Measurements from ENCODE around the gene PRR32. TPM values are rescaled to one million over a fixed set of nuclear protein-coding genes. Genes with fewer than 3 reads are reported as not detected.
A peak's percentile ranks its signal among the peaks of the same experiment; 100 is the strongest.
"Not testable (repeated sequence)": the region's sequence is repeated elsewhere in the genome, so short reads cannot be mapped to it uniquely, and the experiment has no call there.

PRR32 gene
- not detected for total RNA-seq

DNA sequence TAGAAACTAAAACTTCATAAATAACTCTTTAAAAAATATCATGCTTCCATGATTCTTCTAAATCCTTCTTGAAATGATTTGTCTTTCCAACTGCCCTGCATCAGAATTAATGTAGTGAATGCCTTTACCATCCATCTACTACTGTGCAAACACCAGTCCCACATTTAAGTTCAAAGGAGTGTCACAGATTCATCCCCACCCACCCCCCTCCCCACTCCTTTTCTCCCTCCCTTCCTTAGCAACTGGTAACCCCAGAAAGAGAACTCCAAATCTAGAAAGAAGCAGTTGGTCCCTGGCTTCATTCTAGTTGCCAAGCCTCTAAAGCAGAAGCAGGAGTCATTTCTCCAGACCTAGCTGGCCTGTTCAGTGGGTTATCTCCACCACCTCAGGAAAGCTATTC, at the start of gene PRR32:
Gene PRR32 (plus strand): TSS at position 301 of the 400 bp plus-strand sequence. CDS start 115 bp downstream, outside the sequence.
- FAIRE-seq: no peak
- DNase-seq (ENCODE audit: low spot score in 2 of 2): no peak

DNA sequence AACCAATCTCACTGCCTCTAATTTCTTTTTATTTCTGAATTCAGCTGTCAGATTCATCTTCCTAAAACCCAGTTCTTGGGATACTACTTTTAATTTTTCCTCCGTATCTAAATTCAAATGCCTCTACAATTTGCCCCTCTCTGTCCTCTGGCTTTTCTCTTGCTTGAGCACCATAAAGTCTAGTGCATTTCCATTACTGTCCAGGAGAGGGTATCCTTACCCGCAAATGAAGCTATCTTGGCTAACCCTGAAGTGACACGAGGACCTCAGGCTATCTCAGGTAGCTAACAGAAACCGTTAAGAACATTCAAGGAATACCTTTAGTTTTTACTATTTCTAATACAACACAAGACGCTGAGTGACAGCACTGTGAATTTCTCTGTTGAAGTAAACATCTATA, 49.4 kb upstream of the PRR32 start:
- DNase-seq (ENCODE audit: low spot score in 2 of 2) (peak; percentile 1), FAIRE-seq (no peak)

- FAIRE-seq (no peak), DNase-seq (ENCODE audit: low spot score in 2 of 2) (no peak)
Observed at GRCh38 chrX:126785539-126785938, 34.0 kb upstream of the PRR32 start.

DNA sequence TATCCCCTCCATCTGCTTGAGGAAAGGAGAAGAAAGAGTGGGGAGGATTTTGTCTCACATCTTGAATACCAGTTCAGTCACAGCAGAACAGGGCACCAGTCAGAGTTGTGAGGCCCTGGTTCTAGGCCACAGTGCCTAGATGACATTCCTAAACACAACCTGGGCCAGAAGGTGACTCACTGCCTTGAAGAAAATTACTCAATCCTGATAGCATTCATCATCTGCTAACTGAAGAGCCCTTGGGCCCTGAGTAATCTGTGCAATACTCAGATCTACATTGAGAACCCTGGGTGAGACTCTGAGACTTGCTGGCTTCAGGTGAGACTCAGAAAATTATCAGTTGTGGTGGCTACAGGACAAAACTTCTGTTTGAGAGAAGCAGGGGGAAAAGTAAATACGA, 20.5 kb upstream of the PRR32 start:
- no peak for DNase-seq (ENCODE audit: low spot score in 2 of 2)
- no peak for FAIRE-seq

DNA sequence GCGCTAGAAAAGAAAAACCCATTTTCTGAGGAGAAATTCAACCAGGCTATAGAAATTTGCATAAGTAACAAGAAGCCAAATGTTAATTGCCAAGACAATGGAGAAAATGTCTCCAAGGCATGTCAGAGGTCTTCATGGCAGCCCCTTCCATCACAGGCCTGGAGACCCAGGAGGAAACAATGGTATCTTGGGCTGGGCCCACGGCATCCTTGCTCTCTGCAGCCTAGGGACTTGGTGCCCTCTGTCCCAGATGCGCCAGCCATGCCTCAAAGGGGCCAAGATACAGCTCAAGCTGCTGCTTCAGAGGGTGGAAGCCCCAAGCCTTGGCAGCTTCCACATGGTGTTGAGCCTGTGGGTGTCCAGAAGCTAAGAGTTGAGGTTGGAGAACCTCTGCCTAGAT, 12.7 kb upstream of the PRR32 start:
- not testable (repeated sequence) for DNase-seq (ENCODE audit: low spot score in 2 of 2); FAIRE-seq

GRCh38 chrX:126815806-126816205, 3.7 kb upstream of the PRR32 start:
- DNase-seq (ENCODE audit: low spot score in 2 of 2) (no peak), FAIRE-seq (no peak)

- DNase-seq (ENCODE audit: low spot score in 2 of 2) (no peak), FAIRE-seq (no peak)
Observed at GRCh38 chrX:126820700-126821420, 1.3 kb downstream of the PRR32 start.

DNA sequence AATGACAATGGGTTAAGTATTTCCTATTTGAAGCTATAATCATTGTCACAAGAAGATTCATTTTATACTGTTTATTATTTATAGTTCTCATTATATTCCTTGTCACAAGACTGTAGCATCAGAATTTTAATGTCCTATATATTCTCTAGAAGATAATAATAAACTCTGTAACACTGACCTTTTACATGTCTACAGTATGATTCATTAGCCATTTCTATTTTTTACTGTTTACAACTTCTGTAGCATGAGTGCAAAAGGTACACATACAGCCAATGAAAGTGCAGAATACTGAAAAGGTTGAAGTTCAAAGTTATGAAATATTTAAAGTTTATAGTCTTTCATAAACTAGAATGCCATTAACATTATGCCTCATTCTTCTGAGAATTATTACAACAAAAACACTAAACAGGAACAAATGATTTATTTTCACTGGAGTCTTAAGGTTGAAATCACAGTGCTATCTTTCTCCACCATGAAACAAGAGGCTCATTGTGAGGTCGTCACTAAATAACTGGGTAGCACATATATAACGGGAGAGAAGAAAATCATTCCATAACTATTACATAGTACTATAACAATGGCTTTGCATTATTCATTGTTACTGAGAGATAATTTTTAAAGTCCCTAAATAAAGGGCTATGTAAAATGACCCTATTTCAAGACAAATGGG, 4.9 kb downstream of the PRR32 start:
- DNase-seq (ENCODE audit: low spot score in 2 of 2) (no peak), FAIRE-seq (no peak)

- FAIRE-seq (no peak), DNase-seq (ENCODE audit: low spot score in 2 of 2) (no peak)
Observed at GRCh38 chrX:126825566-126826193, 6.2 kb downstream of the PRR32 start.

- DNase-seq (ENCODE audit: low spot score in 2 of 2): peak in 1 of 2 donors; percentile 1
Observed at GRCh38 chrX:126836186-126836585, 16.7 kb downstream of the PRR32 start.

GRCh38 chrX:126847143-126847542, 27.6 kb downstream of the PRR32 start:
- DNase-seq (ENCODE audit: low spot score in 2 of 2) (no peak), FAIRE-seq (no peak)

More at GRCh38 chrX:126836186-126836585, 16.7 kb downstream of the PRR32 start:
- no peak for FAIRE-seq

DNA sequence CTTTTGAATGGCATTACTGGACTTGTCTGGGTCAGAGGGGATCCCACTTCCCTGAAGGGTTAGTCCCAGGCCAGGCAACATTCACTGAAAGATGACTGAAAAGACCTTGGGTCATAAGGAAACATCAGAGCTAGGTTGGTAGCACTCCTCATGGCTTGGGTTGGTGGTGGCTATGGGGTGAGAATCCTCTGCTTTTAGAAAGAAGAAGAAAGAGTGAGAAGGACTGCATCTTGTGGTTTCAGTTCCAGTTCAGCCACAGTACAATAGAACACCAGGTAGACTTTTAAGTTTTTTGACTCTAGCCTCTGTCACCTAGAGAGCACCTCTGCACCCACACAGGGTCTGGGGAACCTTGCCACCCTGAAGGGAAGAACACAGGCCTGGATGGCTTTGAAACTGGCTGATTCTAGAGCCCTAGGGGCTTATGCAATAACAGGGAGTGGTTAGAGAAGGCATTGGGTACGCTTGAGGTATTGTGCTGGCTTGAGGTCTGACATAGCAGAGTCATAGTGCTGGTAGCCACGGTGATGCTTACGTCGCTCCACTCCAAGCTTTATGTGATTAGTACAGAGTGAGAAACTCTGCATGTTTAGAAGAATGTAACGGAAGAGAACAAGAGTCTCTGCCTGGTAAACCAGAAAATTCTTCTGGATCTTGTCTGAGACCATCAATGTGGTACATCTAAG, 36.5 kb downstream of the PRR32 start:
- DNase-seq (ENCODE audit: low spot score in 2 of 2) (no peak), FAIRE-seq (no peak)

All from frontal cortex (tissue), 4 donors.